HFFc6 (cell line): Measurements from ENCODE around the gene AADACL3. TPM values are rescaled to one million over a fixed set of nuclear protein-coding genes. Genes with fewer than 3 reads are reported as not detected.
"Not testable (repeated sequence)": the region's sequence is repeated elsewhere in the genome, so short reads cannot be mapped to it uniquely, and the experiment has no call there.

Experiments
- DNase-seq: peaks from one replicate; pipeline ENCODE4 v3.0.0-alpha.2; 2018
- H3K27ac Mint-ChIP-seq: 2 replicates; pipeline ENCODE4 v1.8.0; 2020; ENCODE audit warnings: mild to moderate bottlenecking, mixed read lengths
- H3K27me3 Mint-ChIP-seq: 2 replicates; pipeline ENCODE4 v1.8.0; 2021; ENCODE audit warnings: mild to moderate bottlenecking, moderate library complexity, mixed read lengths; ENCODE audit not compliant: insufficient read depth
- H3K36me3 Mint-ChIP-seq: 2 replicates; pipeline ENCODE4 v1.8.0; 2021; ENCODE audit warnings: low read depth, mixed read lengths
- H3K4me1 Mint-ChIP-seq: 2 replicates; pipeline ENCODE4 v1.8.0; 2020; ENCODE audit warnings: low read depth, mixed read lengths
- H3K4me3 Mint-ChIP-seq: 2 replicates; pipeline ENCODE4 v1.8.0; 2020; ENCODE audit warnings: mild to moderate bottlenecking, moderate library complexity, mixed read lengths
- H3K9me3 Mint-ChIP-seq: 2 replicates; pipeline ENCODE4 v1.8.0; 2020; ENCODE audit warnings: mild to moderate bottlenecking, mixed read lengths
- CTCF ChIP-seq: fragments of 200-600 bp; sonication (generic); IDR thresholded peaks from 2 replicates; pipeline ENCODE4 v1.5.0; 2021; ENCODE audit warnings: antibody characterized with exemption, mild to moderate bottlenecking
- total RNA-seq, 6 experiments: library from RNA; stranded (reverse); fragmentation: NEBNext Ultra II Directional; extraction: Animal tissue kit (Norgen Biotek cat#: 25700); gene quantifications; 2 replicates in 1 of 6; 3 replicates in 5 of 6; pipeline ENCODE4 v1.2.3, GENCODE V29; 2021

Gene AADACL3
- total RNA-seq, 6 experiments from 2014 or later: not detected

GRCh38 chr1:12709696-12710095 lies 6.2 kb upstream of the AADACL3 start:
- TF ChIP-seq CTCF: no peak
- no peaks in the 10 kb centered on the region for H3K36me3 Mint-ChIP-seq
- H3K27me3 Mint-ChIP-seq: peaks cover 3% of the 10 kb centered on the region; the same call in 1 of the 2 replicates
- H3K4me1 Mint-ChIP-seq: no peaks in the 10 kb centered on the region
- no peak overlapping the region for H3K27ac Mint-ChIP-seq
- DNase-seq: no peak
- no peak overlapping the region for H3K4me3 Mint-ChIP-seq
- peaks cover 4% of the 10 kb centered on the region; the same call in 1 of the 2 replicates for H3K9me3 Mint-ChIP-seq

- Mint-ChIP-seq H3K27ac (no peak overlapping the region), H3K4me1 (no peaks in the 10 kb centered on the region), H3K36me3 (no peaks in the 10 kb centered on the region), H3K4me3 (no peak overlapping the region), H3K9me3 (no peaks in the 10 kb centered on the region), H3K27me3 (peaks cover 3% of the 10 kb centered on the region; the same call in 1 of the 2 replicates)
- no peak for DNase-seq
- no peak for TF ChIP-seq CTCF
Measured at GRCh38 chr1:12711536-12711935, 4.4 kb upstream of the AADACL3 start.

GRCh38 chr1:12712076-12712475 lies 3.8 kb upstream of the AADACL3 start:
- no peak overlapping the region for H3K4me3 Mint-ChIP-seq
- DNase-seq: no peak
- no peaks in the 10 kb centered on the region for H3K36me3 Mint-ChIP-seq
- H3K9me3 Mint-ChIP-seq: no peaks in the 10 kb centered on the region
- H3K27ac Mint-ChIP-seq: no peak overlapping the region
- peaks cover 3% of the 10 kb centered on the region; the same call in 1 of the 2 replicates for H3K27me3 Mint-ChIP-seq
- TF ChIP-seq CTCF: no peak
- H3K4me1 Mint-ChIP-seq: no peaks in the 10 kb centered on the region

GRCh38 chr1:12712929-12713328 lies 3.0 kb upstream of the AADACL3 start:
- Mint-ChIP-seq H3K4me3 (no peak overlapping the region), H3K27ac (no peak overlapping the region), H3K4me1 (no peaks in the 10 kb centered on the region), H3K27me3 (peaks cover 3% of the 10 kb centered on the region; the same call in 1 of the 2 replicates), H3K9me3 (no peaks in the 10 kb centered on the region), H3K36me3 (no peaks in the 10 kb centered on the region)
- no peak for TF ChIP-seq CTCF
- DNase-seq: no peak

GRCh38 chr1:12713651-12714050 lies 2.3 kb upstream of the AADACL3 start:
- H3K27ac Mint-ChIP-seq, H3K36me3 Mint-ChIP-seq, H3K9me3 Mint-ChIP-seq, H3K4me3 Mint-ChIP-seq, DNase-seq, H3K27me3 Mint-ChIP-seq, H3K4me1 Mint-ChIP-seq: not testable (repeated sequence)

DNA sequence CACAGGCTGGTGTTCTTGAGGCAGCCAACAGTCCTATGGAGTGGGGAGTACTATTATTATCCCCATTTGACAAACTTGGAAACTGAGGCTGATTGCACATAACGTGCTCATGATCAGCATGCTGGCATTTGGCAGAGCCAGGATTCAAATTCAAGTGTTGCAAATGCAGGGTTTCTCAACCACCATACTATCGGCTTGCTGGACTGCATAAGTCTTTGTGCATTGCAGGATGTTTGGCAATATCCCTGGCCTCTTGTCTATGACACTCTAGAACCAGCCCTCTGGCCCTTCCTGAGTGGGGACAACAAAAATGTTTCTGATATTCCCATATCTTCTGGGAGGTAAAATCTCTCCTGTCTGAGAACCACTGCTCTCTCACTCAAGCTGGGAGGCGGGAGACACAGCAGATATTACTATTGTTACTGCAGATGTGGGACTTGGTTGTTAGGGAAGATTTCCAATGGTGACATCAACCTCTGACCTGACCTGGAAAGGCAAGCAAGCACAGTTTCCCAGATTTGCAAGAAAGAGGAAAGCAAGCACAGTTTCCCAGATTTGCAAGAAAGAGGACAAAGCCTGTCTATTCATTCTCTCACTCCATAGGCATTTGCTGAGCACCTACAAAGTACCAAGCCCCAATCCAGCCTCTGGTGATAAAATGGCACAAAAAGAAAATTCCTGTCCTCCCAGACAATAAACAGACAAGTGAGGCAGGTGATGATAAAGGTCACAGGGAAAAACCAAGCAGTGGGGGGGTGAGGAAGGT lies 1.0 kb upstream of the AADACL3 start:
- H3K27me3 Mint-ChIP-seq: peaks cover 3% of the 10 kb centered on the region; the same call in 1 of the 2 replicates
- no peak overlapping the region for H3K4me3 Mint-ChIP-seq
- DNase-seq: no peak
- no peak overlapping the region for H3K27ac Mint-ChIP-seq
- no peaks in the 10 kb centered on the region for H3K9me3 Mint-ChIP-seq
- H3K36me3 Mint-ChIP-seq: no peaks in the 10 kb centered on the region
- TF ChIP-seq CTCF: no peak
- H3K4me1 Mint-ChIP-seq: no peaks in the 10 kb centered on the region
